Heart left ventricle (tissue), 16 donors: Measurements from ENCODE around the gene PECR. TPM values are rescaled to one million over a fixed set of nuclear protein-coding genes. Genes with fewer than 3 reads are reported as not detected.

ENCODE experiments used
- ATAC-seq, 4 donors: fragments of 200-7000 bp; cut with Tn5 transposase; one replicate each; pipeline ENCODE4 v1.9.1; 2020 to 2022; ENCODE audit warnings: moderate library complexity in 4 of 4, mild to moderate bottlenecking in 3 of 4, moderate number of reproducible peaks in 1 of 4
- DNase-seq, 5 donors: peaks; one replicate each; pipeline ENCODE4 v3.0.0-alpha.2; 2020
- H3K27ac ChIP-seq, 12 donors: fragments of 200-600 bp; sonication (generic) in 4 of 12; one replicate each; pipeline versions ENCODE4 v1.5.0 to v1.8.0; 2016 to 2022; ENCODE audit warnings: mild to moderate bottlenecking in 2 of 12
- H3K27me3 ChIP-seq, 9 donors: fragments of 200-600 bp; sonication (generic) in 2 of 9; one replicate each; pipeline versions ENCODE4 v1.5.1 to v1.8.0; 2016 to 2022; ENCODE audit warnings: mild to moderate bottlenecking in 3 of 9
- H3K36me3 ChIP-seq, 9 donors: fragments of 200-600 bp; sonication (generic) in 2 of 9; one replicate each; pipeline versions ENCODE4 v1.5.0 to v1.8.0; 2018 to 2022; ENCODE audit warnings: mild to moderate bottlenecking in 2 of 9
- H3K4me1 ChIP-seq, 12 donors: fragments of 200-600 bp; sonication (generic) in 4 of 12; one replicate each; pipeline versions ENCODE4 v1.5.0 to v1.8.0; 2016 to 2022; ENCODE audit warnings: mild to moderate bottlenecking in 3 of 12
- H3K4me3 ChIP-seq, 12 donors: fragments of 200-600 bp; sonication (generic) in 4 of 12; one replicate each; pipeline versions ENCODE4 v1.5.0 to v1.8.0; 2017 to 2022; ENCODE audit warnings: mild to moderate bottlenecking in 9 of 12, moderate library complexity in 4 of 12
- H3K9me3 ChIP-seq, 12 donors: fragments of 200-600 bp; sonication (generic) in 4 of 12; one replicate each; pipeline versions ENCODE4 v1.5.0 to v1.8.0; 2016 to 2022; ENCODE audit warnings: mild to moderate bottlenecking in 1 of 12
- CTCF ChIP-seq, 12 donors: fragments of 200-600 bp; sonication (generic) in 4 of 12; IDR thresholded peaks; one replicate each; pipeline versions ENCODE4 v1.5.0 to v1.8.0; 2018 to 2022; ENCODE audit warnings: antibody characterized with exemption in 12 of 12, mild to moderate bottlenecking in 5 of 12
- POLR2A ChIP-seq, 2 donors: fragments of 450-650 bp; IDR thresholded peaks; one replicate each; pipeline ENCODE4 v1.6.1; 2017; ENCODE audit warnings: antibody characterized with exemption in 2 of 2, mild to moderate bottlenecking in 2 of 2, moderate library complexity in 2 of 2
- WGBS, 4 donors: extraction: QIAGEN DNeasy Blood & Tissue Kit in 2 of 4; methylation state at CpG; one replicate each; pipeline versions ENCODE4 v1.1.5 to v1.1.7; 2013 to 2018; 5-methylcytosine and 5-hydroxymethylcytosine counted together
- intact Hi-C, 10 donors: fragments of 100-400 bp; cut with DNase I; formaldehyde crosslinking; loops; one replicate each; pipeline versions ENCODE4 v1.11.1 to v1.14.2; 2022
- polyA plus RNA-seq, 2 donors: library from polyadenylated mRNA; stranded (reverse); fragments of 200-250 nt; gene quantifications; one replicate each; pipeline ENCODE4 v1.2.3, GENCODE V29; 2013
- total RNA-seq, 9 donors: library from RNA; depleted of rRNA in 2 of 9; stranded (reverse); fragments of >200 nt in 2 of 9; fragmentation: NEBNext Ultra II Directional in 3 of 9; extraction: Animal tissue kit (Norgen Biotek cat#: 25700) in 3 of 9; gene quantifications; one replicate each; pipeline versions ENCODE4 v1.1.0 to v1.2.4, GENCODE V29; 2016 to 2023
- donor health status: ischemic (EF 13 %, LVEDD 7.1; RV severe dilation, severe dysfunction).
- donor health status: healthy with polysubstance abuse.
- donor health status: DM: no; HTN: yes; CAD: no.
- donor health status: DM: no; HTN: no; CAD: no.
- donor health status: ischemic (EF 25% LVEDD 6.9; RV normal size, moderate dysfunction).
- donor health status: ischemic (EF 25% LVEDD 5.7; RV mildly dilated, moderate dysfunction).
- donor health status: healthy.
- donor health status: DM: yes; HTN: yes; CAD: no.
- donor health status: ischemic (EF 35%, LVEDD 5.7; RV mildly dilated, moderate dysfunction).
- donor health status: nonischemic (EF 11% LVEDD 7.7; RV severe dilation, severe dysfunction).
- donor health status: DM: yes; HTN: yes; CAD: no.
- donor health status: PGD.
- donor health status: ischemic (EF 29% LVEDD 5.4; RV normal size, mild dysfunction).
- donor health status: nonischemic (EF 23%, LVEDD 6.1; RV moderate dilation, normal function).

Gene PECR
- total and polyA plus RNA-seq, 11 donors = 1.5 to 12.2 (median 3.0) TPM

- intact Hi-C loops = no loop called here
- no peak for TF ChIP-seq POLR2A (IDR thresholded peaks at IDR 0.05)
- no peak for TF ChIP-seq CTCF (IDR thresholded peaks at IDR 0.05)
Observed at GRCh38 chr2:216073773-216074172, 7.8 kb downstream of the PECR start.

DNA sequence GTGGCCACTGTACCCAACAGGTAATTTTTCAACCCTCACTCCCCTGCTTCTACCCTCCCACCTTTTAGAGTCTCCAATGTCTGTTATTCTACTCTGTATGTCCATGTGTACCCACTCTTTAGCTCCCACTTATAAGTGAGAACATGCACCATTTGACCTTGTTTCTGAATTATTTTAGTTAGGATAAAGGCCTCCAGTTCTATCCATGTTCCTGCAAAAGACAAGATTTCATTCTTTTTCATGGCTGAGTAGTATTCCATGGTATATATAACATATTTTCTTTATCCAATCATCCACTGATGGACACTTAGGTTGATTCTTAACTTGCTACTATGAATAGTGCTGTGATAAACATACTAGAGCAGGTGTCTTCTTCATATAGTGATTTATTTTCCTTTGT lies 9.1 kb downstream of the PECR start:
- no peak for DNase-seq
- Histone ChIP-seq H3K36me3 (peaks cover 0 to 5% (median 0%) of the 10 kb centered on the region in 9 donors), H3K4me3 (no peak overlapping the region), H3K27ac (no peak overlapping the region), H3K4me1 (no peaks in the 10 kb centered on the region), H3K27me3 (no peaks in the 10 kb centered on the region), H3K9me3 (peaks cover 0 to 4% (median 0%) of the 10 kb centered on the region in 12 donors)
- no peak for TF ChIP-seq POLR2A (IDR thresholded peaks at IDR 0.05)
- no peak for TF ChIP-seq CTCF (IDR thresholded peaks at IDR 0.05)
- intact Hi-C loops = no loop called here
- no peak for ATAC-seq

More at GRCh38 chr2:216073773-216074172, 7.8 kb downstream of the PECR start:
- Histone ChIP-seq H3K9me3 (peaks cover 0 to 4% (median 0%) of the 10 kb centered on the region in 12 donors), H3K36me3 (peaks cover 0 to 5% (median 0%) of the 10 kb centered on the region in 9 donors), H3K27me3 (no peaks in the 10 kb centered on the region), H3K4me1 (no peaks in the 10 kb centered on the region), H3K27ac (no peak overlapping the region), H3K4me3 (no peak overlapping the region)
- DNase-seq (no peak), ATAC-seq (no peak)

GRCh38 chr2:216071111-216071851 lies 10.3 kb downstream of the PECR start:
- Histone ChIP-seq H3K4me1 (no peaks in the 10 kb centered on the region), H3K27me3 (no peaks in the 10 kb centered on the region), H3K36me3 (peaks cover 0 to 5% (median 1%) of the 10 kb centered on the region in 9 donors), H3K4me3 (no peak overlapping the region), H3K27ac (no peak overlapping the region), H3K9me3 (peaks cover 0 to 4% (median 0%) of the 10 kb centered on the region in 12 donors)
- TF ChIP-seq POLR2A (IDR thresholded peaks at IDR 0.05) (no peak), CTCF (IDR thresholded peaks at IDR 0.05) (no peak)
- intact Hi-C loops = no loop called here
- DNase-seq (no peak), ATAC-seq (no peak)
- 79 to 89% (median 85%) methylated on average over 12 of the region's 12 CpGs for WGBS, 4 donors

DNA sequence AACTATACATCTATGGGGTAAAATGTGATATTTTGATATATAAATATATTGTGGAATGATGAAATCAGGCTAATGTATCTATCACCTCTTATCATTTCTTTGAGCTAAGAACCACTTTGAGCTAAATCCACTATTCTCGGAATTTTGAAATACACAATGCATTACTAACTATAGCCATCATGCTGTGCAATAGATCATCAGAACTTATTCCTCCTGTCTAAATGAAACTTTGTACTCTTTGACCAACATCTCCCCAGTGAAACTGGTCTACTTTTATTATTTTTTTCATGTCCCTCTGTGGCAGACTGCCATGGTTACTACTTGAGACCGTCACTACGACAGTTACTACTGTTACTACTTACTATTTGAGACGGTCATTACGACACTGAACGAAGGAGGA lies 11.4 kb downstream of the PECR start:
- TF ChIP-seq POLR2A (IDR thresholded peaks at IDR 0.05) (no peak), CTCF (IDR thresholded peaks at IDR 0.05) (no peak)
- 89 to 94% (median 91%) methylated on average over 6 of the region's 6 CpGs for WGBS, 4 donors
- Histone ChIP-seq H3K36me3 (peaks cover 0 to 16% (median 12%) of the 10 kb centered on the region in 9 donors), H3K9me3 (peaks cover 0 to 4% (median 0%) of the 10 kb centered on the region in 12 donors), H3K4me3 (no peak overlapping the region), H3K4me1 (no peaks in the 10 kb centered on the region), H3K27ac (no peak overlapping the region), H3K27me3 (no peaks in the 10 kb centered on the region)
- DNase-seq (no peak), ATAC-seq (no peak)
- intact Hi-C loops = no loop called here
